GM20431 (cell line): ENCODE data around the gene SLCO3A1.

Source experiments
- in situ Hi-C: fragments of 300-500 bp; cut with MseI, MboI; formaldehyde crosslinking; loops from one replicate; pipeline ENCODE4 v1.15.0; 2020; ENCODE audit warnings: low sequenced_read_pairs; ENCODE audit not compliant: unreplicated experiment

SLCO3A1 gene

DNA sequence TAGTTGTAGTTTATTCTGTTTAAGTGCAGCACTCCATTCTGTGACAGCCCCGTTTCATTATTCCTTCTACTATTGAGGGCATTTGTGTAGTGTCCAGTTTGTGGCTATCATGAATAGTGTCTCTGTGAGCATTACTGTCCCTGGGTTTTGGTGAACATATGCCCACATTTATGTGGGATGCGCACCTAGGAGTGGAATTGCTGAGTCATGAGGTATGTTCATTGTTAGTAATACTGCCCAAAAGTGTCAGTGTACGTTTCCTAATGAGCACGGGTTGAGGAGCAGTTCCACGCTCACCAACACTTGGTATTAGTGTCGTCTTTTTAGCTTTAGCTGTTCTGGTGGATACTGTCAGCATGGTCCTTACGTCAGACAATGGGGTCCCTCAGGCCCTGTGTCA, 131.8 kb downstream of the SLCO3A1 start:
- in situ Hi-C loops: no loop called here

- in situ Hi-C loops: no loop called here
These were observed 134.6 kb downstream of the SLCO3A1 start for GRCh38 chr15:91988071-91988470.

DNA sequence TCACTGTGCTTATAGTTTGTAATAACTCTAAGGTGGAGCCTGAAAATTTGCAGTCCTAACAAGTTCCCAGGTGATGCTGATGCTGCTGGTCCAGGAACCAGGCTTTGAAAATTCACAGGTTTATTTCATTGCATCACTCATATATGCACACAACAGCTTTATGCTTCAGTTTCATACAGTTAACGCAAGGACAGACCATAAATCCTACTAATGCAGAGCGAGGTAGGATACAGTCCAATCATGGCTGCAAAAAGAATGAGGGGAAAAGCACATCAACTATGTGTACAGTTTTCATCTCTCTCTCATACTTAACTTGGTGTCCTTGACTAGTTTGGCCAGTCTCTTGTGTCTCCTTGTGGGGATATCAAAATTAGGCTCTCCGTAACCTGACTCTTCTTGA, 135.1 kb downstream of the SLCO3A1 start:
- in situ Hi-C loops: no loop called here

DNA sequence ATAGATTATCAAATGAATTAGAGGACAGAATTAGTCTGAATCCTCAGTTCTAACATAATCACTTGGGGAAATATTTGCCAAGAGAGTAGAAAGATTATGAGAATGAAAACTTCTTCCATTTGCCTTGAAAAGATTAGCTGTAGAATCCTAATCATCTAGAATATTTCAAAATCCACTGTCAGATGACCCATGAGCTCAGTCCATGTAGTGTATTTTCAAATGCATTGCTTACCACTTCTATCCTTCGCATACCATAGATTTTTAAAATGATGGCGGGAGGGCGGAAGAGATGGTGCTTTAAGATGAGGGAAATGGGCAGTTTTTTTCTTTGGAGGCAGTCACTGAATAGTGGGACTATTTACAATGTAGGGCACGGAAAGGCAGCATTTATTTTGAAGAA, 136.3 kb downstream of the SLCO3A1 start:
- in situ Hi-C loops: no loop called here

DNA sequence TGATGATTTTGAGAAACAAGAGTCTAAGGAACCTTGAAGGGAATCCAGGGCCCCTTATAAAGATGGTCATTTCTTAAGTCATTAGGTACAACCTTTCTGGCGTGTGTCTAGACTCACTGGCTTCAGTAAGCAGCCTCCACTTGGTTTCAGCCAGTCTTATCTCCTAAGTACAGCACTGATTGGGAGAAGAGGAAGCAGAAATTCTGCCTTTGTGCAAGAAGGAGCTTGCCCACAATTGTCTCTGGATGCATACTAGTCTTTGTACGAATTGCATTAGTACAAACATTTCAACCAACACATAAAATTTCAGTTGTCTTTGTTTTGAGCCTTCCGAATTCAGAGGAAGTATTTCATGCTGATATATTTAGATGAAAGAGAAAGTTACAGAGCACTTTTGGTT, 139.4 kb downstream of the SLCO3A1 start:
- in situ Hi-C loops: no loop called here

DNA sequence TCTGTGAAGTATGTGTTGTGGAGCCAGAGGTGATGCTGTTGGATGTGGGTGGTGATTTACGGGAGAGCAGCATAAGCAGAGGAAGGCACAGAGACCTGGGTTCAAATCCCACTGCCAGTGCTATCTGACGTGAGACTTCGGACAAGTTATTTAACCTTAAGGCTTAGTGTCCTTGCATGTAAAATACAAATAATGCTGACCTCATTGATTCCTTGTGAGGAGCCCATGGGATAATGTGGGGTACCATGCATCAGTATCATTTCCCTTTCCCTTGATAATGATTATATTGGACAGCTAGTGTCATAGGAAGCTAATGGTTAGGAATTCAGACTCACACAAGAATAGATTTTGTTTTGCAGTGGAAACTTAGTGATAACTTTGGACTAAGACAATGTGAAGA, 141.6 kb downstream of the SLCO3A1 start:
- in situ Hi-C loops: no loop called here

DNA sequence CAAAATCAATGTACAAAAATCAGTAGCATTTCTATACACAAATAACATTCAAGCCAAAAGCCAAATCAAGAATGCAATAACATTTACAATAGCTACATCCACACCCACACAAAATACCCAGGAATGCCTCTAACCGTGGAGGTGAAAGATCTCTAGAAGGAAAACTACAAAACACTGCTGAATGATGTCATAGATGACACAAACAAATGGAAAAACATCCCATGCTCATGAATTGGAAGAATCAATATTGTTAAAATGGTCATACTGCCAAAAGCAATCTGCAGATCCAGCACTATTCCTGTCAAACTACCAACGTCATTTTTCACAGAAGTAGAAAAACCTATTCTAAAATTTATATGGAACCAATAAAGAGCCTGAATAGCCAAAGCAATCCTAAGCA, 143.7 kb downstream of the SLCO3A1 start:
- in situ Hi-C loops: no loop called here

- in situ Hi-C loops: no loop called here
These were observed 147.2 kb downstream of the SLCO3A1 start for GRCh38 chr15:92000709-92001108.

GRCh38 chr15:92001307-92001706, 147.8 kb downstream of the SLCO3A1 start:
- in situ Hi-C loops: no loop called here

DNA sequence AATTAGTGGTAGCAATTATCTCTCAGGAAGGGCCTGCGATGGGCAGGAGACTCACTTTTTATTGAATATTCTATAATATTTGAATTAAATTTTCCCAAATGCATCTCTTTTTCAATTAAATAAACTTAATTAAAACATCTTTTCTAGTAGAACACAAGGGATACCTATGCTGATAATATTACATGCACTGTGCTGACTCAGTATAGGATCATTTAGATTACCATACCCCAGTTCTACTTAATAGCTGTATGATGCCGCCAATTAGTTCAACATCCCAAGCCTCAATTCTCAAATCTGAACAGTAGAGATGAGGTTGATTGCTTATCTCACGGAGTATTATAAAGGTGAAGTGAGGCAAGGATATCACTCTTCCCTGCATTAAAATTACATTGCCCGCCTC, 149.2 kb downstream of the SLCO3A1 start:
- in situ Hi-C loops: no loop called here

DNA sequence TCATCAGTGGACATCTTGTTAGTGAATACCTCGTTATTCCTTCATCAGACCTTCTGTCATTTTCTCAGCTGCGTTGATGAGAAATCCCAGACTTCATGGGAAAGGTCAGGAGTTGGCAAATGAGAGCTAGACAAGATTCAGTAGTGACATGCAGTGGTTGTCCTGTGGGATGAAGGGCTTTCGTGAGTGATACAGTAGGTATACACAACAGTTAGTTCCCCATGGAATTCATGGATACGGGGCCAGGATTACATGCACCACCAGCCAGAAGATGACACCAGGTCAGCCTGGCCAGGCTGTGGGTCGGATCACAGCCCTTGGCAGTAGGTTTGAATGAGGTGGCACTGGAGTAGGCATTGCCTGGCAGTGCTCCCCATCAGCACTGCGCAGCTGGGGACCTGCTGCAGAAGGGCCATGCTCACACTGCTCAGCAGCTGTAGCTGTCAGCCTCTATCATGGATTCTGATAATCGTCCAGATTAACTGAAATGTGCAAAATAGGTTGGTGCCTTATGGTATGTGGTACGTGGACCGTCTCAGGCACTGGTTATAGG, 150.1 kb downstream of the SLCO3A1 start:
- in situ Hi-C loops: no loop called here

DNA sequence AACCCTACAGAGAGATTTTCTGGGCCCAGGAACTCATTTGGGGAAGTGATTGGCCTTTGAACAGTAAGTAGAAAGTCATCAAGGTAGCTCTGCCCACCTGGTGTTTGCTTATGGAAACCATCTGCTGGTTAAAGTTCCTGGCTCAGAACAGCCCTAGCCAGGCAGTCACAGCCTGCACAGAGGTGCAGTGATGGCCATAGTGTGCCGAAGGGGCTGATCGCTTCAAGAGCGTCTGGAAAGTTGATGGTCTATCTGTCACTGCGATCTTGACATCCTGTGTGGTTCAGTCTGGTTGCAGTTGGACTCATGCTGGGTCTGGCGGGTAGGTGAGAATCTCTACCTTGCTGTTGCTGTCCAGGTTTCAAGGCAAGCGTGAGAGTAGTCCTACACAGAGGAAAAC, 151.6 kb downstream of the SLCO3A1 start:
- in situ Hi-C loops: no loop called here

DNA sequence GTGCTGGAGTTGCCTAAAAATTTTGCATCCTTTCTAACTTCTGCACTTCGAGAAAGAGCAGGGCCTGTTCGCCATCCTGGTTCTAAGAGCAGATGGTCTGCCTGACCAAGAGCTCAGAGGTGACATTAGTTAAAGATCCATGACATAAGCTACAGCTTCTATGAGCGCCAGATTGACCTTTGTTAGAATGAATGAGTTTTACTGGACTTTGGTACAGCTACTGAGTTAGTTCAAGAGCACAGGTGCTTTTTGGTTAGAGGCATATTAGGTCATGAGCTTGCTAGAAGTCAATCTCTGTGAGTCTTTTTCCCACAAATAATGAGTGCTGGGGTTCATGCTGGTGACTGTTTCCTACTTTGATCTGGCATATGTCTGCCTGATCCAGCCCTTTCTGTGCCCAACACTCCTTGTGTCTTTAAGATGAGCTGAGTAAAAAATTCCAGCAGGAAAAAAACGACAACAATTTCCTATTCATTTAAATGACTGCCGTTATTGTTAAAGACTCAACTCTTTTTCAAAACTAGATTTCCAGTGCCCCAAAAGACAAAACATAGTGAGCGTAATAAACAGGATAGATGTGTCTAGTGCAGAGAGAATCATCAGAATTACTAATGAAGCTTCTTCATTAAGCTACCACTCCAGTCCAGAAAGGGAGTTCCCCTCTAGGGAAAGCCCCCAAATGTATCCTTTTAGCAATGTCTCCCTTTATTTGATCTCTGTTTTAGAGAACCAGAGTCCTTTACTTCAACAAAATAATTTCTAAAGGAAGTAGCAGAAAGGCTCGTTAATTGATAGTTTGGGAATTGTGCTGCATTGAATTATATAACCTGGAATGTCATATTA, 152.9 kb downstream of the SLCO3A1 start:
- in situ Hi-C loops: no loop called here

GRCh38 chr15:92009162-92009561, 155.7 kb downstream of the SLCO3A1 start:
- in situ Hi-C loops: no loop called here

DNA sequence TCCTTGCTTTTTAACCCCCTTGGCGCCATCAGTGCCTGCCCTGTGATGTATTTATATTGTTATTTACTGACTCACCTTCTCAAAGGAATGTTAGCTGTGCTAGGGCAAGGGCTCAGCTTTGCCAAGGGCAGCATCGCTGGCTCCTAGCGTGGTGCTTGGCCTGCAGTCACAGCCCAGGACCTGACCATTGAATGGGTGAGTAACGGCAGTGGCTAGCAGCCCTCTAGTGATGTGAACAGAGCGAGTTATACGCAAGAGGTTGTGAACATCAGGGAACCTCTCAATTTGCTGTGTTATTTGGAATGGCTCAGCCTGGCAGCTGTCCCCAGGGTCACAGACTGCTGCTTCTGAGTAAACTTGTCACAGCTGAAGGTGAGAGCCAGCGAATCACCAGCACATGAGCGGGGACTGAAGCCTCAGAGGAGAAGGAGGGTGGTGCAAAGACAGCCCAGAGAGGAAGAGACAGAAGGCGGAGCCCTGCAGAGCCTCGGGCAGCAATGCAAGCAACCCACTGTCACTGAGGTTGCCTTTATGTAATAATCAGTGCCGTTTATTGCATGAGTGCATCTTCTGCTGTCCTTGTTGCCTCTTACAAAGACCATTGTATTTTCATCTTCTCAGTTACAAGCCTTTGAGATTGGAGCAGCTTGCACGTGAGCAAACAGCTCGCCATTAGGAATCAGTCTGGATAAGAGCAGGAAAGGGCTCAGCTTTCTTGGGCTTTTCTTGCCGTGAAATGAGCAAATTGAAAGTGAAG, 158.3 kb downstream of the SLCO3A1 start:
- in situ Hi-C loops: no loop called here

GRCh38 chr15:92012368-92012629, 158.8 kb downstream of the SLCO3A1 start:
- in situ Hi-C loops: no loop called here

GRCh38 chr15:92012881-92013280, 159.4 kb downstream of the SLCO3A1 start:
- in situ Hi-C loops: no loop called here

DNA sequence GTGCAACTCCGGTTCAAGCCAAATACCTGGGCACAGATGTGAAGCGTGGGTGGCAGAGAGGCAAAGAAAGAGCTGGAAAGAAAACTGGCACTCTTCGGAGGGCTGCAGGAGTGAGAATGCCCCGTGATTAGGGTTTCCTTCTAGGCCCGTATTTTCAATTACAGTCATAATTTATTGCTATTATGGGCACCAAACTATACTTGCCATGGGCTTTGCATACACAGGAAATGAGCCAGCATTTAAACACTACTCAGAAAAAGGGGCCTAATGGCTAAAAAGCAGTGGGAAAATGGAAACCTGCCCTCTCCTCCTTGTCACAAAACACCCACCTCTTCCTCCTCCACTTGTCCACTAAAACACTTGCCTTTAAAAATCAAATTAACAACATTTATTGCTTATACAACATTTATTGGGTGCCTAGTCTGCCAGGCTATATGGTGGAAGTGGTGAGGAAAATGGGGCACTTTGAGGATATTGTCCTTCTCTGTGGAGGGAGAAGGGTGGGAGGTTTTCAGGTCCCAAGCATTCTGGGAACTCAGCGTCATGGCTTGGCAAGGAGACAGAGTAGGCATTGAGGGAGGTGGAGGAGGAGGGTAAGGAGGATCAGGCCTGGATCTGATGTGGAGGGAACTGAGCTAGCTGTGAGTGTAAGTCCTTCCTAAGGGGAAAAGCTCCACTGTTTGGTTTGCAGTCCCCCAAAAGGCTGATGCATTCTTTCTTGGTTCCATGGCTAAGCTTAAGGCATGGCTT, 160.9 kb downstream of the SLCO3A1 start:
- in situ Hi-C loops: no loop called here

GRCh38 chr15:92017882-92018534, 164.5 kb downstream of the SLCO3A1 start:
- in situ Hi-C loops: no loop called here

- in situ Hi-C loops: no loop called here
These were observed 165.2 kb downstream of the SLCO3A1 start for GRCh38 chr15:92018535-92019239.
